Hepatocyte (in vitro differentiated cells): ENCODE data around the gene APOB.

Experiments used
- EZH2 ChIP-seq: fragments of 200-600 bp; sonication (generic); IDR thresholded peaks from 2 replicates; pipeline ENCODE4 v1.6.1; 2016; ENCODE audit warnings: antibody characterized with exemption, mild to moderate bottlenecking, borderline replicate concordance
- EZH2phosphoT487 ChIP-seq: fragments of 200-600 bp; sonication (generic); IDR thresholded peaks from one replicate; pipeline ENCODE4 v1.6.1; 2018; ENCODE audit warnings: antibody characterized with exemption, mild to moderate bottlenecking, low read depth, moderate library complexity; ENCODE audit not compliant: unreplicated experiment, severe bottlenecking
- TF ChIP-seq, protein P1 (sequence below): fragments of 200-600 bp; sonication (generic); IDR thresholded peaks from 2 replicates; pipeline ENCODE4 v1.5.1; 2016; ENCODE audit warnings: antibody characterized with exemption, mild to moderate bottlenecking; ENCODE audit not compliant: poor library complexity

GRCh38 chr2:20985062-20985461 is 58.8 kb downstream of the APOB start:
- TF ChIP-seq, protein P1, sequence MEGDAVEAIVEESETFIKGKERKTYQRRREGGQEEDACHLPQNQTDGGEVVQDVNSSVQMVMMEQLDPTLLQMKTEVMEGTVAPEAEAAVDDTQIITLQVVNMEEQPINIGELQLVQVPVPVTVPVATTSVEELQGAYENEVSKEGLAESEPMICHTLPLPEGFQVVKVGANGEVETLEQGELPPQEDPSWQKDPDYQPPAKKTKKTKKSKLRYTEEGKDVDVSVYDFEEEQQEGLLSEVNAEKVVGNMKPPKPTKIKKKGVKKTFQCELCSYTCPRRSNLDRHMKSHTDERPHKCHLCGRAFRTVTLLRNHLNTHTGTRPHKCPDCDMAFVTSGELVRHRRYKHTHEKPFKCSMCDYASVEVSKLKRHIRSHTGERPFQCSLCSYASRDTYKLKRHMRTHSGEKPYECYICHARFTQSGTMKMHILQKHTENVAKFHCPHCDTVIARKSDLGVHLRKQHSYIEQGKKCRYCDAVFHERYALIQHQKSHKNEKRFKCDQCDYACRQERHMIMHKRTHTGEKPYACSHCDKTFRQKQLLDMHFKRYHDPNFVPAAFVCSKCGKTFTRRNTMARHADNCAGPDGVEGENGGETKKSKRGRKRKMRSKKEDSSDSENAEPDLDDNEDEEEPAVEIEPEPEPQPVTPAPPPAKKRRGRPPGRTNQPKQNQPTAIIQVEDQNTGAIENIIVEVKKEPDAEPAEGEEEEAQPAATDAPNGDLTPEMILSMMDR, result no peak
- TF ChIP-seq EZH2phosphoT487 (no peak), EZH2 (no peak)
